NCI-H226 (cell line): ENCODE results near the gene ITIH3.
"Not testable (repeated sequence)": the region's sequence is repeated elsewhere in the genome, so short reads cannot be mapped to it uniquely, and the experiment has no call there.

Experiments
- DNase-seq: peaks from one replicate; pipeline ENCODE4 v3.0.0-alpha.2; 2015

Gene ITIH3, protein sequence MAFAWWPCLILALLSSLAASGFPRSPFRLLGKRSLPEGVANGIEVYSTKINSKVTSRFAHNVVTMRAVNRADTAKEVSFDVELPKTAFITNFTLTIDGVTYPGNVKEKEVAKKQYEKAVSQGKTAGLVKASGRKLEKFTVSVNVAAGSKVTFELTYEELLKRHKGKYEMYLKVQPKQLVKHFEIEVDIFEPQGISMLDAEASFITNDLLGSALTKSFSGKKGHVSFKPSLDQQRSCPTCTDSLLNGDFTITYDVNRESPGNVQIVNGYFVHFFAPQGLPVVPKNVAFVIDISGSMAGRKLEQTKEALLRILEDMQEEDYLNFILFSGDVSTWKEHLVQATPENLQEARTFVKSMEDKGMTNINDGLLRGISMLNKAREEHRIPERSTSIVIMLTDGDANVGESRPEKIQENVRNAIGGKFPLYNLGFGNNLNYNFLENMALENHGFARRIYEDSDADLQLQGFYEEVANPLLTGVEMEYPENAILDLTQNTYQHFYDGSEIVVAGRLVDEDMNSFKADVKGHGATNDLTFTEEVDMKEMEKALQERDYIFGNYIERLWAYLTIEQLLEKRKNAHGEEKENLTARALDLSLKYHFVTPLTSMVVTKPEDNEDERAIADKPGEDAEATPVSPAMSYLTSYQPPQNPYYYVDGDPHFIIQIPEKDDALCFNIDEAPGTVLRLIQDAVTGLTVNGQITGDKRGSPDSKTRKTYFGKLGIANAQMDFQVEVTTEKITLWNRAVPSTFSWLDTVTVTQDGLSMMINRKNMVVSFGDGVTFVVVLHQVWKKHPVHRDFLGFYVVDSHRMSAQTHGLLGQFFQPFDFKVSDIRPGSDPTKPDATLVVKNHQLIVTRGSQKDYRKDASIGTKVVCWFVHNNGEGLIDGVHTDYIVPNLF

DNA sequence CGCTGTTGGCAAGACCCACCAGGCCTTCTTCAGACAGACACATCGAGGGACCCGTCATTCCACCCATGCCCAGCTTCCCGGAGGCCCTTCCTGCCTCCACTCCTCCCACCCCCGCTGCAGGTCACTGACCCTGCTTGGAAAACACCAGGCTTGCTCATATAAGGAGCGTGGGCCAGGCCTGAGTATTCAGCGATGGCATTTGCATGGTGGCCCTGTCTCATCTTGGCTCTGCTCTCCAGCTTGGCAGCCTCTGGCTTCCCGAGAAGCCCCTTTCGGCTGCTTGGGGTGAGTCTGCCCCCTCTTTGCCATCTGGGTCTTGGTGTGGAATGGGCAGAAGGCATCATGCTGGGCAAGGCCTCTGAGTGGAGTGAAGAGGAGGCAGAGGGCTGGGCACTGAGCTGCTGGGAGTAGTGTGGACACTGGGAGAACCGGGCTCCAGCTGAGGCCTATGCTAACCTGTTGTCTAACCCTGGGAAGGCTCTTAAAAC is at the start of gene ITIH3:
Gene ITIH3, plus strand, starts transcription at position 185 of the 488 bp plus-strand sequence. Its CDS starts 8 bp downstream, at position 193.
- no peak for DNase-seq

DNA sequence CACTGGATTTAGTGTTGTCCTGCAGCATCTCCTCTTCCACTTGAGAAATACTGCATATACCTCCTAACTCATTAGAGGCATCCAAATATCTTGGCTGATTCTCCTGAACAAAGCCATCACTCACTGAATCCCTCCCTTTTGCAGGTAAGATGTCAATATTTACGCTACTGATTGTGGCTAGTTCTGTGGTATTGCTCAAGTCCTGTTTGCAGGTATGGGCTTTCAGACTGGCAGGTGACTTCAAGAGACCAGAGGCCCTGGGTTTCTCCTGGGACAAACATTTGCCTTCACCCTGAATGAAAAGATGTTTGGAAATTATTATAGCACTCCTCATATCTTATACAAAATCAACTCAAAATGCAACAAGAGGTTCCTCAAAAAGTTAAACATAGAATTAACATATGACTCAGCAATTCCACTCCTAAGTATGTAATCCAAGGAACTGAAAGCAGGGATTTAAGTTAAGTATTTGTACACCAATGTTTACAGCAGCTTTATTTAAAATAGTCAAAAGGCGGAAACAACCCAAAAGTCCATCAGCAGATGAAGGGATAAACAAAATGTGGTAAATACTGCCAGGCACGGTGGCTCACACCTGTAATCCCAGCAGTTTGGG is 42.4 kb upstream of the ITIH3 start:
- no peak for DNase-seq

DNA sequence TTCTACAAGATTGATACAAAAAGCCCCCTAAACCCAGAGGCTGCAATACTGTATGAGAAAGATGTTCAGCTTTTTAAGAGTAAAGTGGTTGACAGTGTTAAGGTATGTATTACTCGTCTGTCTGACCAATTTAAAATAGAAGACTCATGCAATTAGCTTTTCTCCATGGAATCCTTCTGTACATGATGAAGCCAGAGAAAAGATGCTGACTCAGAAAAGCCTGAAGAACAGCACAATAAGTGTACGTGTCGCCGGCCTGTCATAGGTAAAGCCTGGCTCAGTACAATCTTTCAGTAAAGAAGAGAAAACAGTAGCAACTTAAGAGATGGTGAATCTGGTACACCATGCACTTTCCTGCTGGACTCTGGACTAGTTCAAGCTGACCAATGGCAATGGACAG is 40.2 kb upstream of the ITIH3 start:
- no peak for DNase-seq

DNA sequence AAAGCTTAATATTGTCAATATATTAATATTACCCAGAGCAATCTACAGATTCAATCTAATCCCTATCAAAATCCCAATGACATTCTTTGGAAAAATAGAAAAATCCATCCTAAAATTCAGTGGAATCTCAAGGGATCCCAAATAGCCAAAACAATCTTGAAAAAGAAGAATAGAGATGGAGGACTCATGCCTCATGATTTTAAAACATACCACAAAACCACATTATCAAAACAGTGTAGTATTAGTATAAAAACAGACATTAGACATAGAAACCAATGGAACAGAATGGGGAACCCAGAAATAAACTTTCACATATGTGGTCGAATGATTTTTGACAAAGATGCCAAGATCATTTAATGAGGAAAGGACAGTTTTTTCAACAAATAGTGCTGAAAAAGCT is 38.5 kb upstream of the ITIH3 start:
- DNase-seq: no peak

DNA sequence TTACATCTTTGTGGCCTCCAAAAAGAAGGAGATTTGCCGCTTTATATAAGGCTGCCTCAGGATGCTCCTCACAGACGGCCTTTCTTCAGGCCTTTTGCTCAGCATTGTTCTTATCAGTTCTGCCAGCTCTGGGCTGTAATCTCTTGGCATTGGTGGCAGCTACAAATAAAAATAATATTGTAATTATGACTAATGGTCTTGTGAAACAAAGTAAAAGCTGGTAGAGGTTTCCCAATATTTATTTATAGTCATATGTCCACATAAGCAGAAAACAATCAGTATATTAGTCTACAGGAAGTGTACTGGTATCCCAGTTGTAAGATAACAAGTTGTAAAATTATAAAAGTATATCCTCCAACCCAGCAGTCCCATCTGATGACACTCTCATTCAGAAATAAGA is 31.1 kb upstream of the ITIH3 start:
- peak; percentile 12 for DNase-seq

DNA sequence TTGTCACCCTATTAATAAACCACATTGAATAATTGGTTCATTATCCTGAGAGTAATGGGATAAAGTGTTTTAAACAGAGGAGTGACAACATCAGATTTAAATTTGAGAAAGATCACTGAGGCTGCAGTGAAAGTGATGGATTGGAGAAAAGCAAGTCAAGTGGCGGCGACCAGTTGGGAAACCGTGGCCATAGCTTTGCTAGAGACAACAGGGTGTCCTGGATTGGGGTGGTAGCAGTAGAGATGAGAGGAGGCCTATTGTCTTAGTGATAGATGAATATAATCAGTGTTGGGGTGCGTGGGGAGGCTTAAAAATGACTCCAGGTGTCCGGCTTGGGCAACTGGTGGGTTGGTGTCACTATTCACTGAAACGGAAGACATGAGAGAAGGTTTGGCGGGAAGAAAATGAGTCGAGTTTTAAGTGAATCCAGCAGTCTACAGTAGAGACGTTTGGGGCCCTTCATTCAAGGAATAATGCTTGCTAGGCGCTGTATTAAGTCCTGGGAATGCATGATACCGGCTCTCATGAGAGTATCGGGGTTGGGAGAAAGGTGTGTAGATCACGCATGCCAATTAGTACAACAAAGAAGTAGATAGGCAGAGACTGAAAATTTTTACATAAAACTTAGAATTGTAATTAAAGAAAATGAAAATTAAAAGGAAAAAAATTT is 24.7 kb upstream of the ITIH3 start:
- DNase-seq: no peak

DNA sequence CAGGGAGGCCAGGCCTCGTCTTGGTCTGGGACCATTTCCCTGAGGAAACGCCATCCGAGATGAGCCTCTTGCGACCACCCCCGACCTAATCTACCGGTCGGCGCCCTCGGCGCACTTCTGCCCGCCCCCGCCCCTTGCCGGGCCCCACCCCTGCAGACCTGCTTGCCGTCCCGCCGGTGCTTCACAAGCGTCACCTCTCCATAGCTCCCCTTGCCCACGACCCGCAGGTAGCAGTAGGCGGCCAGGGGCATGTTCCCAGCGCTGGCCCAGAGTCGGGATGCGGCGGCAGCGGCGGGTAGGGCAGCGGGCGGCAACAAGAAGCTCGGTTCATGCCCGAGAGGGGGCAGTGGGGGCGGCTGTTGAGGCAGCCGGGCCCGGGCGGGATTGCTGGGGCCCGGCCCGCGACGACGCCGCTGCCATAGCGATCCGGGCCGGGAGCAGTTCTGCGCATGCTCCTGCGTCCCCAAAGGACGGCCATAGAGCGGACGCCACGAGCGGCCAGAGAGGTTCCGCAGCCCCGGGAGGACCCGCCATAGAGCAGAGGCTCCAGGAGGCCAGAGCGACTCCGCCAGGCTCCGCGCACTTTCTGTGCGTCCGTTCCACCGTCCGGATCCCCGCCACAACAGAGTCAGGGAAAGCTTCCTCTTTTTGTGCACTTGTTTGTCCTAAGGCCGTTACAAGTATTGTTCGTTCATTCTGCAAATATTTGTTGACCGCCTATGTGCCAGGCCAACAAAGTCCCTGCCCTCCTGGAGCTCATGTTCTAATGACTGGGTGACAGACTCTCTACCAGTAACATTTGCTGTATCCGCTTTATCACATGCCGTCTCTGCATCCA is 23.9 kb upstream of the ITIH3 start, which contains the start of gene NEK4:
Gene NEK4, minus strand, starts transcription at position 445 of the 838 bp plus-strand sequence. Its CDS starts 194 bp downstream, at position 251.
- peak; percentile 70 for DNase-seq

DNA sequence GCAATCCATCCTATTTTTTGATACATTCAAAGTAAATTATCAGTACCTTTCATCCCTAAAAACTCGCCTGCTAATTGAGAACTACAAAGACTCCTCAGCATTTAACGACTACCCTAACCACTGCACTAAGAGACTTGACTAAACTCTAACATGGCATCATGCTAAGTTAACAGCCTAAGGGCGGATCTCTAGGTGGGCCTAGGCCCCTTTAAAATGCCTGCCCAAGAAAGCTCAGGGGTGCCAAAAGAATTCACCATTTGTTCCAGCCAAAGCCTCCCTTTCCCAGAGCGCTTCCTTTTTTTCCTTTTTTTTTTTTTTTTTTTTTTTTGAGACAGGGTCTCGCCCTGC is 23.3 kb upstream of the ITIH3 start:
- no peak for DNase-seq

DNA sequence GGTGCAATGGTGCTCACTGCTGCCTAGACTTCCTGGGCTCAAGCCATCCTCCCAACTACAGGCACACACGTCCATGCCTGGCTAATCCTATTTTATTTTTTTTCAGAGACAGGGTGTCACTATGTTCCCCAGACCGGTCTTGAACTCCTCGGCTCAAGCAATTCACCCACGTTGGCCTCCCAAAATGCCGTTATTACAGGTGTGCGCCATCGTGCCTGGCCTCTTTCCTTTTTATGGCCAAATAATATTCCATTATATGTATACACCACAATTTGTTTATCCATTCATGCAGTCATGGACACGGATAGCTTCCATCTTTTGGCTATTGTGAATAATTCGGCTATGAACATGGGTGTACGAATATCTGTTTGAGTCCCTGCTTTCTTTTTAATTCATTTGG is 22.9 kb upstream of the ITIH3 start:
- DNase-seq: no peak

DNA sequence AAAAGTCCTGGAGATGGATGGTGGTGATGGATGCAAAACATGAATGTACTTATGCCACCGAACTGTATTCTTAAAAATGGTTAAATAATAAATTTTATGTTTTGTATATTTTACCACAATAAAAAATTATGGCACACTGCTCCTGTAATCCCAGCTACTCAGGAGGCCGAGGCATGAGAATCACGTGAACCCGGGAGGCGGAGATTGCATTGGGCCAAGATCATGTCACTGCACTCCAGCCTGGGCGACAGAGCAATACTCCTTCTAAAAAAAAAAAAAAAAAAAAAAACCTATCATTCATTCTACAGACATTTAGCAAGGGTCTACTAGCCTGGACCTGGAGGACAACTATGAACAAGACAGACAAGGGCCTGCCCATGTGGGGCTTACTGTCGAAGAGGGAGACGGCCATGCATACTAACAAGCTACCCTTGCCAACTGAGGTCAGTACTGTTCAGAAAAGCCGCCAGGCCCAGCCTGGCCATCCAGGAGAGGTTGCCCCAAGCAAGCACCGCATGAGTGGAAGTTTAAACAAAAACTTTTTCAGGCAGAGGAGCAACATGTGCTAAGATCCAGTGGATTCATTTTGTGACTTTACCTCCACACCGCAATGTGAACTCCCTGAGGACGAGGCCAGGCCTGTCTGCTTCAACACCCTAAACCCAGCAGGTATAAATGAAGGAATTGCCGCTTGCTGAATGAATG is 21.1 kb upstream of the ITIH3 start:
- DNase-seq: no peak

DNA sequence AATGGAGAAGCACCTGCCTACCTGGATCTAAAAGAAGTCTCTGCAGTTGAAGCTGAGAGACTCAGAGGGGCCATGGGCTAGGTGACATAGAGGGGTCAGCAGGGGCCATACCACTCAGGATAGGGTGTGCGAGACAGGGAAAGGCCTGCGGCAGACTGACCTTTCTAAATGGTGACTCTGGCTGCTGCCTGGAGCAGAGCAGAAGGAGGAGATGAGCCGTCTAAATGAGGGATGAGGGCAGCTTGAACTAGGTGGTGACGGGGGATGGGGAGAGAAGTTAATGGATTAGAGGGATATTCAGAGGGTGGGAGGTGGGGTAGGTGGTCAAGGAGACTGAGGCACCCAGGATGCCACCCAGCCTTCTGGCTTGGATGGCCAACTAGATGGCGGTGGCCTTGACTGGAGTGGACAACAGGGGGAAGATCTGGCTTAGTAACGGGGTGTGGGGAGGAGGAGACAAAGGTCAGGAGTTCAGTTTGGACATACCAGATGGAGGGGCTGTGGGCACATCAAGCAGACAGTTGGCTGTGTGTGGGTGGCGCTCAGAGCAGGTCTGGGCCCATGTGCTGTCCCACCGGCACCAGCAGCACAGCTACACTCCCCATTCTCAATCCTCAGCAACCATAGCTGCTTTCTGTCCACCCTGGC is 20.4 kb upstream of the ITIH3 start:
- no peak for DNase-seq

DNA sequence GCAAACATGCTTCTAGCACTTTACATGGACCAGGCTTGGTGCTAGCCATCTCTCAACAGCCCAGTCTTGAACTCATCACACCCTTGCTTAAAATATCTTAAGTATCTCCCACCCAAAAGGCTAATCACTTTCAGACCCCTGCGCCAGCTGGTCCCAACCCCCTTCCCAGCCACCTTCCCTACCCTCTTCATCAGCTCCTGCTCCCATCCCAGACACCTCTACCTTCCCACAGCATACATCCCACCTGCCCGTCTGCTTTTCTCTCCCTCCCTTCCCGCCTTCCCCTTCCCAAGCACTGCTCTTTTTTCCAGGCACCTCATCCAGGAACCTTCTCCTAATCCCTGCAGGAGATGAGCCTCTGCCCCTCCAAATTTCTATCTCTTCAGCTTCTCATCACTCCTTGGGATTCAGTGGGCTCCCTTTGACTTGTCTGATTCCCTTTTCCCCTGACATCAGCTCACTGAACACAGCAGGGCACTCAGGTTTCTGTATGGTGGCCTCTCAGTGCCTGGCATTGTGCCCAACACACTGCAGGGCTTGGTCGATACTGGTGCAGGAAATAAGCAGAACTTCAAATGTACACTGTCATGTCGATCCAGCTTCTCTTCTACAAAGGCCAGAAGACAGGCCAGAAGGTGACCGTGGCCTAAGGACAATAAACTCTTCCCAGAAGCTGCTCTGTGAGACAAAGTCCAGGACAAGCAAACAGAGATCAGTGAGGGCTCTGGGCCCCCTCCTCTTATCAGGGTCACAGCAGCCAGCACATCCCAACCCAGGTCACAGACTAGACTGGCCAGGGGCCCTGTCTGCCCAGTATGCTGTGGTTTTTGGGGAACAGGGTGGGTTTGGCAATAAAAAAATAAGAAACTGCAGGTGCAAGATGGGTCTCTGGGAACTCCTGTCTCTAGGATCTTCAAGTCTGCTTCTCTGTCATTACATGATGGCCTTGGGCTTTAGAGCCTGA is 19.4 kb upstream of the ITIH3 start:
- no peak for DNase-seq

DNA sequence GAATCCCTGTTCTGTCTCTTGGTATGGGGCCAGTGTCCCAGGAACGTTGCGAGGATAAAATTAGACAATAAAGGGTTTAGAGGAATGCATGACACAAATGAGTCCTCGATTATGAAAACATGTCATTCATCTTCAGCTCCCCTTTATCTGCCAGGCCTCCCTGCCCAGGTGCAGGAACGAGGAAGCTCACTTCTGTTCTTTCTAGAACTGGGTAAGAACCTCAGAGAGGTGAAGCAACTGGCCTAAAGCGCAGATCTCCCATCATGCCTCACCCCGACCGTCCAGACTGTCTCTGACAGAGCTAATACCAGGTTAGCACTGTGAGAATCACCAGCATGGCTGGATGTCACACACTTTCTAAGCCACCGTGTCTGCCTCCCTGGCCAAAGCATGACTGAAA is 18.7 kb upstream of the ITIH3 start:
- no peak for DNase-seq

DNA sequence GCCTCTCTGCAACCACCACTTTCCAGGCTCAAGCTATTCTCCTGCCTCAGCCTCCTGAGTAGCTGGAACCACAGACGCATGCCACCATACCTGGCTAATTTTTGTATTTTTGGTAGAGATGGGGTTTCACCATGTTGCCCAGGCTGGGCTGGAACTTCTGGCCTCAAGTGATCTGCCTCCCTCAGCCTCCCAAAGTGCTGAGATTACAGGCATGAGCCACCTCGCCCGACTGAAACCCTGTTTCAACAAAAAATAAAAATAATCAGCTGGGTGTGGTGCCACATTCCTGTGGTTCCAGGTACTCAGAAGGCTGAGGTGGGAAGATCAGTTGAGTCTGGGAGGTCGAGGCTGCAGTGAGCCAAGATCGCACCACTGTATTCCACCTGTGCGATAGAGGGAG is 18.1 kb upstream of the ITIH3 start:
- not testable (repeated sequence) for DNase-seq

DNA sequence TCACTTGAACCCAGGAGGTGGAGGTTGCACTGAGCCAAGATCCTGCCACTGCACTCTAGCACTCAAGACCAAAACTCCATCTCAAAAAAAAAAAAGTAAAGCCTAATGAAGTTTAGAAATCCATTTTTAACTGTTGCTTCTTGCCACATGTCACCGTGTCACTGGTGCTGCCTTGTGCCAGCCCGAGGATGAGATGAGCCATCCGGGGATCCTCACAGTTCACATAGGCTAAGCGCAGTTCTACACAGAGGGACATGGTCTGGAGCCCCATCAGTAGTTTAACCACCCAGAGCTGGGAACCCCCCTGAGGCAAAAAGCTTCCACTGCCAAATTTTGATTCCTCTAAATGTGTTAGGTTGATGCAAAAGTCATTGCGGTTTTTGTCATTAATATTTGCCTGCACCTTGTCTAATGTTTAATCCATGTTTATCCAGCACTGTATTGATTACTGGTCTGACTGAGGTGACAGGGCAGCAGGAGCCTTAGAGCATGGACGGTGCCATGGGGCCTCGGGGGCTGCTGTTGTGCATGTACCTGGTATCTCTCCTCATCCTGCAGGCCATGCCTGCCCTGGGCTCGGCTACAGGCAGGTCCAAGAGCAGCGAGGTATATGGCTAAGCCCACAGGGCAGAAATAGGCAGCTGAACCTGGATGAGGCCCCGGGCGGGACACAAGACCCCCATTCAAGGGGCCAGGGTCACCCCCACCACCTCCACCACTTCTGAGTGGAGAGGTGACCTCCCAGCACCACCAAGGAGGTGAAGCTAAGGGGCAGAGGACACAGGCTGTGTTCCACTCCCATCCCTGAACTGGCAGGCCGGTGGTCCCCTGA is 17.3 kb upstream of the ITIH3 start, which contains the start of gene ITIH1:
Gene ITIH1, plus strand, starts transcription at position 473 of the 832 bp plus-strand sequence. Its CDS starts 17 bp downstream, at position 490.
- no peak for DNase-seq

DNA sequence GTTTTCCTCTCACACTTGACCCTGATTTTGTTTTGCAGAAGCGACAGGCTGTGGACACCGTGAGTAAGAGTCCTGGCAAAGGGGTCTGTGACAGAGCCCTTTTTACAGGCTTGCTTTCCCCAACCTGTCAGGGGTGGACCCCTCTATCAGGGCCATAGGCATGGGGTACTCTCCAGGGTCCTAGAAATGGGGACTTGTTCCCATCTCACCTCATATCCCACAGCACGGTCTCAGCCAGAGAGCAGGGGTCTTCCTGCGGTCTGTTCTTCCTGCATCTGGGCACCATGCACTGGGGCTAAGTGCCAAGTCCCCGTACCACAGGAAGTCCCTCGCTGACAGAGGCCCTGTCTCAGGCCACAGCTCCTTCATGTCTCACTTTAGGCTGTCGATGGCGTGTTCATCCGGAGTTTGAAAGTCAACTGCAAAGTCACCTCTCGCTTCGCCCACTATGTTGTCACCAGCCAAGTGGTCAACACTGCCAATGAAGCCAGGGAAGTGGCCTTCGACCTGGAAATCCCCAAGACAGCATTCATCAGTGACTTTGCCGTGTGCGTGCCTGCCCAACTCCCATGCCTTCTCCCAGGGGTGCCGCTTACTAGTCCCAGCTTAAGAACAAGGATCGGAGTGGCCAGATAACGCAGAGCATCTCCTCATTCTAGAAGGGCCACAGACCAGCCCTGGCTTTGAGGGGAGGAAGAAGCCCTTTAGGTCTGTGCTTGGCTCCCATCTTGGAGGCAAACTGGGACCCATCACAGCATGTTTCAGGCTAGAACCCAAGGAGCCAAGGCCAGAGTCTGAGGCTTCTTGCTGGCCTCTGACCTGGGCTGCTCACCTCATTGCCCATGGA is 16.4 kb upstream of the ITIH3 start:
- no peak for DNase-seq
